H9 (cell line): ENCODE data around the gene SNTG2. TPM values are rescaled to one million over a fixed set of nuclear protein-coding genes. Genes with fewer than 3 reads are reported as not detected.

Source experiments
- DNase-seq: peaks from one replicate; pipeline ENCODE4 v3.0.0-alpha.2; 2017
- H2AFZ ChIP-seq: one replicate; pipeline ENCODE4 v1.6.1; 2013; ENCODE audit warnings: mild to moderate bottlenecking, low read length, control low read depth, moderate library complexity
- H2AK5ac ChIP-seq: 2 replicates; pipeline ENCODE4 v1.6.1; 2013; ENCODE audit warnings: low read length, control low read depth, mixed read lengths; ENCODE audit not compliant: insufficient read length
- H2BK120ac ChIP-seq: one replicate; pipeline ENCODE4 v1.6.1; 2013; ENCODE audit warnings: low read depth, mild to moderate bottlenecking, low read length, control low read depth, inconsistent platforms; ENCODE audit not compliant: poor library complexity, severe bottlenecking
- H2BK12ac ChIP-seq: 2 replicates; pipeline ENCODE4 v1.6.1; 2013; ENCODE audit warnings: low read length, control low read depth, mixed read lengths, low read depth; ENCODE audit not compliant: insufficient read length
- H2BK15ac ChIP-seq: 2 replicates; pipeline ENCODE4 v1.6.1; 2013; ENCODE audit warnings: low read depth, low read length, control low read depth
- H2BK20ac ChIP-seq: one replicate; pipeline ENCODE4 v1.6.1; 2013; ENCODE audit warnings: low read depth, mild to moderate bottlenecking, low read length, control low read depth, inconsistent platforms; ENCODE audit not compliant: poor library complexity, severe bottlenecking
- H2BK5ac ChIP-seq: 2 replicates; pipeline ENCODE4 v1.6.1; 2013; ENCODE audit warnings: low read length, control low read depth, mixed read lengths; ENCODE audit not compliant: insufficient read length
- H3K14ac ChIP-seq: 2 replicates; pipeline ENCODE4 v1.6.1; 2013; ENCODE audit warnings: low read length, control low read depth; ENCODE audit not compliant: insufficient read depth
- H3K18ac ChIP-seq: 2 replicates; pipeline ENCODE4 v1.6.1; 2013; ENCODE audit warnings: low read depth, mild to moderate bottlenecking, mixed read lengths, low read length, control low read depth; ENCODE audit not compliant: insufficient read length
- H3K23ac ChIP-seq: 2 replicates; pipeline ENCODE4 v1.6.1; 2013; ENCODE audit warnings: low read length, control low read depth, mixed read lengths, low read depth; ENCODE audit not compliant: insufficient read length
- H3K23me2 ChIP-seq: 2 replicates; pipeline ENCODE4 v1.6.1; 2013; ENCODE audit warnings: low read depth, mild to moderate bottlenecking, mixed read lengths, low read length, control low read depth; ENCODE audit not compliant: insufficient read length, poor library complexity, severe bottlenecking
- H3K27ac ChIP-seq: 2 replicates; pipeline ENCODE4 v1.5.1; 2013; ENCODE audit warnings: low read length, control low read depth, mixed read lengths, low read depth; ENCODE audit not compliant: insufficient read length
- H3K27me3 ChIP-seq: 2 replicates; pipeline ENCODE4 v1.6.1; 2013; ENCODE audit warnings: low read length, control low read depth, inconsistent platforms; ENCODE audit not compliant: insufficient read depth
- H3K4ac ChIP-seq: 2 replicates; pipeline ENCODE4 v1.6.1; 2013; ENCODE audit warnings: low read depth, mild to moderate bottlenecking, control low read depth, inconsistent platforms, low read length, moderate library complexity
- H3K4me1 ChIP-seq: 2 replicates; pipeline ENCODE4 v1.6.1; 2013; ENCODE audit warnings: low read length, control low read depth, inconsistent platforms; ENCODE audit not compliant: insufficient read depth
- H3K4me2 ChIP-seq: 2 replicates; pipeline ENCODE4 v1.6.1; 2013; ENCODE audit warnings: low read length, control low read depth, mixed read lengths; ENCODE audit not compliant: insufficient read length, insufficient read depth
- H3K56ac ChIP-seq: 2 replicates; pipeline ENCODE4 v1.6.1; 2013; ENCODE audit warnings: low read depth, mild to moderate bottlenecking, mixed read lengths, low read length, control low read depth; ENCODE audit not compliant: insufficient read length
- H3K79me1 ChIP-seq: 2 replicates; pipeline ENCODE4 v1.6.1; 2013; ENCODE audit warnings: low read depth, mild to moderate bottlenecking, moderate library complexity, low read length, control low read depth, inconsistent platforms; ENCODE audit not compliant: insufficient read depth, poor library complexity, severe bottlenecking
- H3K79me2 ChIP-seq: 2 replicates; pipeline ENCODE4 v1.6.1; 2013; ENCODE audit warnings: low read length, control low read depth, inconsistent platforms; ENCODE audit not compliant: insufficient read depth
- H3K9ac ChIP-seq: 2 replicates; pipeline ENCODE4 v1.6.1; 2013; ENCODE audit warnings: low read length, control low read depth, mixed read lengths; ENCODE audit not compliant: insufficient read length; ENCODE audit errors: extremely low read depth
- H3K9me3 ChIP-seq: one replicate; pipeline ENCODE4 v1.6.1; 2013; ENCODE audit warnings: low read depth, low read length, inconsistent platforms; ENCODE audit not compliant: control insufficient read depth
- H3T11ph ChIP-seq: one replicate; pipeline ENCODE4 v1.6.1; 2013; ENCODE audit warnings: mild to moderate bottlenecking, low read length, control low read depth, inconsistent platforms
- H4K20me1 ChIP-seq: one replicate; pipeline ENCODE4 v1.6.1; 2013; ENCODE audit not compliant: control insufficient read depth, insufficient read length, insufficient read depth
- H4K5ac ChIP-seq: 2 replicates; pipeline ENCODE4 v1.6.1; 2013; ENCODE audit warnings: low read depth, mild to moderate bottlenecking, mixed read lengths, low read length, control low read depth; ENCODE audit not compliant: insufficient read length
- H4K8ac ChIP-seq: replicated peaks from 2 replicates; pipeline ENCODE4 v1.6.1; 2013; ENCODE audit warnings: low read length, control low read depth, mixed read lengths, low read depth; ENCODE audit not compliant: insufficient read length
- H4K91ac ChIP-seq: 2 replicates; pipeline ENCODE4 v1.6.1; 2013; ENCODE audit warnings: low read depth, mild to moderate bottlenecking, moderate library complexity, mixed read lengths, low read length, control low read depth; ENCODE audit not compliant: insufficient read length
- H3K27ac Mint-ChIP-seq, 3 experiments: 2 replicates in 2 of 3; 3 replicates in 1 of 3; pipeline ENCODE4 v1.8.0; 2020 to 2021; ENCODE audit warnings: mixed read lengths in 3 of 3, mild to moderate bottlenecking in 1 of 3, moderate library complexity in 1 of 3
- H3K27me3 Mint-ChIP-seq: 2 replicates; pipeline ENCODE4 v1.8.0; 2021; ENCODE audit warnings: low read depth, mild to moderate bottlenecking, moderate library complexity, mixed read lengths
- H3K36me3 Mint-ChIP-seq, 3 experiments: 2 replicates in 2 of 3; 3 replicates in 1 of 3; pipeline ENCODE4 v1.8.0; 2020 to 2021; ENCODE audit warnings: low read depth in 3 of 3, mixed read lengths in 3 of 3; ENCODE audit not compliant: insufficient read depth in 1 of 3
- H3K4me1 Mint-ChIP-seq, 2 experiments: 2 replicates each; pipeline ENCODE4 v1.8.0; 2020; ENCODE audit warnings: mixed read lengths in 2 of 2
- H3K4me3 Mint-ChIP-seq, 2 experiments: 2 replicates in 1 of 2; 3 replicates in 1 of 2; pipeline ENCODE4 v1.8.0; 2020 to 2021; ENCODE audit warnings: mild to moderate bottlenecking in 2 of 2, mixed read lengths in 2 of 2, moderate library complexity in 1 of 2
- H3K9me3 Mint-ChIP-seq, 2 experiments: 2 replicates in 1 of 2; 3 replicates in 1 of 2; pipeline ENCODE4 v1.8.0; 2020; ENCODE audit warnings: mild to moderate bottlenecking in 2 of 2, mixed read lengths in 2 of 2, moderate library complexity in 1 of 2
- WGBS: extraction: QIAGEN DNeasy Blood & Tissue Kit; methylation state at CpG from one replicate; pipeline ENCODE4 v1.1.7; 2013; ENCODE audit warnings: missing lambda C conversion rate, low lambda C conversion rate, mixed read lengths; ENCODE audit not compliant: insufficient read length; ENCODE audit errors: extremely low coverage; 5-methylcytosine and 5-hydroxymethylcytosine counted together
- total RNA-seq: library from RNA; stranded (reverse); gene quantifications from 2 replicates; pipeline ENCODE4 v1.2.1, GENCODE V29; 2021
- TF ChIP-seq, protein P1 (sequence below): fragments of 200-600 bp; sonication (generic); conservative IDR thresholded peaks from 3 replicates; pipeline ENCODE4 v1.8.0; 2021; ENCODE audit warnings: antibody characterized with exemption, mild to moderate bottlenecking

SNTG2 gene
- total RNA-seq, 1 experiment from 2014 or later = 13.2 TPM

DNA sequence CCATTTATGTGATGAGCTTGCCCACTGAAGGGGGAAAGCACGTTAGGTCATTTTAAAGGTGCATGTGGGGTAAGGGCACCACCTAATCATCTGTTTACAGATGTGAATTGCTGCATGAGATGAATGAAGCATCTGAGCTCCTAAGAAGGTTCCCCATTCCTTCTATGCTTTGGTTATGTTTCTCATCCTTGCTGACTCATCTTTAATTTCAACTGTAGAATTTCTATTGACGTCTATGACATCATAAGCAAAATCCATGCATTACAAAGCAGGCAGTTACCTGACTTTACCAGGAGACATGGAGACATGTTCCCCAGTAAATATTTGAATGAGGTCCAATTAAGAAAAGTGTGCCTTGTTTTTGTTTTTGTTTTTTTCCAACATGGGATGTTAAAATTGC is 2.8 kb downstream of the SNTG2 start:
- H4K8ac ChIP-seq = no peak overlapping the region
- no peak overlapping the region for H4K91ac ChIP-seq
- H3K27ac Mint-ChIP-seq = 0 out of 7 replicates have a peak overlapping the region, but pooled peaks of 1 of the 3 experiments have one; percentile 53
- H3K9me3 ChIP-seq = no peaks in the 10 kb centered on the region
- H4K20me1 ChIP-seq = peaks cover 3% of the 10 kb centered on the region
- H3K36me3 Mint-ChIP-seq = peaks cover 0 to 3% (median 0%) of the 10 kb centered on the region in 3 experiments; a peak in 2 of 7 replicates
- no peak overlapping the region for H3K14ac ChIP-seq
- no peak overlapping the region for H2BK12ac ChIP-seq
- no peak overlapping the region for H3K4me3 Mint-ChIP-seq
- H3K56ac ChIP-seq = no peak overlapping the region
- no peak overlapping the region for H3K4me2 ChIP-seq
- H3K9me3 Mint-ChIP-seq = no peaks in the 10 kb centered on the region; a peak in 1 of 5 replicates
- H2BK120ac ChIP-seq = no peak overlapping the region
- H2BK5ac ChIP-seq = no peak overlapping the region
- H3T11ph ChIP-seq = no peak overlapping the region
- H3K18ac ChIP-seq = no peak overlapping the region
- no peak overlapping the region for H2BK20ac ChIP-seq
- DNase-seq = no peak
- H4K5ac ChIP-seq = no peak overlapping the region
- H3K23ac ChIP-seq = no peak overlapping the region
- H2AFZ ChIP-seq = no peak overlapping the region
- no peaks in the 10 kb centered on the region for H3K27me3 ChIP-seq
- H3K9ac ChIP-seq = no peak overlapping the region
- WGBS = no CpG with 5 or more reads among the region's 2 CpGs
- H2BK15ac ChIP-seq = no peak overlapping the region
- H3K27me3 Mint-ChIP-seq = peaks cover 11% of the 10 kb centered on the region
- peaks cover 8% of the 10 kb centered on the region; the same call in 1 of the 2 replicates for H3K4me1 ChIP-seq
- H3K23me2 ChIP-seq = peaks cover 15% of the 10 kb centered on the region
- H2AK5ac ChIP-seq = no peak overlapping the region
- peaks cover 7% of the 10 kb centered on the region for H3K79me1 ChIP-seq
- TF ChIP-seq, protein P1, sequence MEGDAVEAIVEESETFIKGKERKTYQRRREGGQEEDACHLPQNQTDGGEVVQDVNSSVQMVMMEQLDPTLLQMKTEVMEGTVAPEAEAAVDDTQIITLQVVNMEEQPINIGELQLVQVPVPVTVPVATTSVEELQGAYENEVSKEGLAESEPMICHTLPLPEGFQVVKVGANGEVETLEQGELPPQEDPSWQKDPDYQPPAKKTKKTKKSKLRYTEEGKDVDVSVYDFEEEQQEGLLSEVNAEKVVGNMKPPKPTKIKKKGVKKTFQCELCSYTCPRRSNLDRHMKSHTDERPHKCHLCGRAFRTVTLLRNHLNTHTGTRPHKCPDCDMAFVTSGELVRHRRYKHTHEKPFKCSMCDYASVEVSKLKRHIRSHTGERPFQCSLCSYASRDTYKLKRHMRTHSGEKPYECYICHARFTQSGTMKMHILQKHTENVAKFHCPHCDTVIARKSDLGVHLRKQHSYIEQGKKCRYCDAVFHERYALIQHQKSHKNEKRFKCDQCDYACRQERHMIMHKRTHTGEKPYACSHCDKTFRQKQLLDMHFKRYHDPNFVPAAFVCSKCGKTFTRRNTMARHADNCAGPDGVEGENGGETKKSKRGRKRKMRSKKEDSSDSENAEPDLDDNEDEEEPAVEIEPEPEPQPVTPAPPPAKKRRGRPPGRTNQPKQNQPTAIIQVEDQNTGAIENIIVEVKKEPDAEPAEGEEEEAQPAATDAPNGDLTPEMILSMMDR = no peak
- H3K4me1 Mint-ChIP-seq = peaks cover 61 to 67% of the 10 kb centered on the region in 2 experiments
- H3K27ac ChIP-seq = no peak overlapping the region
- peaks cover 8% of the 10 kb centered on the region; the same call in 1 of the 2 replicates for H3K79me2 ChIP-seq
- no peak overlapping the region for H3K4ac ChIP-seq
